IPS-18a (cell line): ENCODE results near the gene KLHDC4.

Experiments used
- H3K27ac ChIP-seq: one replicate; pipeline ENCODE4 v1.5.1; 2013; ENCODE audit warnings: low read length
- H3K27me3 ChIP-seq: one replicate; pipeline ENCODE4 v1.6.1; 2013; ENCODE audit warnings: mild to moderate bottlenecking, low read length; ENCODE audit not compliant: control insufficient read depth, insufficient read depth
- H3K36me3 ChIP-seq: one replicate; pipeline ENCODE4 v1.6.1; 2013; ENCODE audit warnings: low read depth, low read length; ENCODE audit not compliant: control insufficient read depth
- H3K4me1 ChIP-seq: one replicate; pipeline ENCODE4 v1.6.1; 2013; ENCODE audit warnings: low read depth, low read length; ENCODE audit not compliant: control insufficient read depth
- H3K4me3 ChIP-seq: one replicate; pipeline ENCODE4 v1.5.1; 2013; ENCODE audit warnings: low read length
- H3K9ac ChIP-seq: one replicate; pipeline ENCODE4 v1.6.1; 2013; ENCODE audit warnings: mild to moderate bottlenecking, low read length, moderate library complexity
- H3K9me3 ChIP-seq: one replicate; pipeline ENCODE4 v1.6.1; 2013; ENCODE audit warnings: low read depth, low read length; ENCODE audit not compliant: control insufficient read depth

The KLHDC4 gene

DNA sequence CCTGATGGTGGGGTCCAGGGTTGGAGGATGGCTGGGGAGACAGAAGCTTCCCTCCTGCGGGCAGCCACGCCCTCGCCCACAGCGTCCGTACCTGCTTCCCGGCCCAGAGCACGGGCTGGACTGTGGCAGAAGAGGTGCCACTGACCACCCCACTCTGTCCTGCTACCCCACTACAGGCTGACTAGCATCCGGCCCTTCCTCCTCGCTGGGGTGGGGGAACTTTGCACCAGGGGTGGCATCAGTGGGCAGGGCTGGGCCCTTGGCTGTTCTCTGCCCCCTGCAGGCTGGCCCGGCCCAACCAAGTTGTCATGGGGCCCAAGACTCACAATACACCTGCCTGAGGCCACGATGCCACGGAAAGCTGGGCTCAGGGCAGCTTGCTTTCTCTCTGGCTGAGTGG, 73.0 kb downstream of the KLHDC4 start:
- Histone ChIP-seq H3K4me1 (no peaks in the 10 kb centered on the region), H3K36me3 (peaks cover 27% of the 10 kb centered on the region), H3K27me3 (no peaks in the 10 kb centered on the region), H3K9ac (no peak overlapping the region), H3K4me3 (no peak overlapping the region), H3K9me3 (no peaks in the 10 kb centered on the region), H3K27ac (no peak overlapping the region)

DNA sequence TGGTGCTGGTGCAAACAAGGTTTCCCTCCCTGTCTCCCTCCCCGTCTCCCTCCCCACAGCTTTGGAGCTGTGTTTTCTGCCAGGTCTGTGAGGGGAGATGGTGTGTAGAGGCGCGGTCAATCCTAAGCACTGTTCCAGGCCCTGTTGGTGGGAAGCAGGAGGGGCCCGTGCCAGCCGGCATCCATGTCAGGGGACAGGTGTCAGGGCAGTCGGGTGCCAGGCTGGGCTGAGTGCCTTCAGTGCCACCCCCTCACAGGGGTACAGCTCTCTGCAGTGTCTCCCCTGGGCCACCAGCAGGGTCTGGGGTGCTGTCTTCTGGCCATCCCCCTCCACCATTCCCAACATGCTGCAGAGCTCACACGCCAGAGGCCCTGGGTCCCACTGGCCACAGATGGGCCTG, 73.6 kb downstream of the KLHDC4 start:
- no peak overlapping the region for H3K27ac ChIP-seq
- no peaks in the 10 kb centered on the region for H3K4me1 ChIP-seq
- no peaks in the 10 kb centered on the region for H3K27me3 ChIP-seq
- peaks cover 23% of the 10 kb centered on the region for H3K36me3 ChIP-seq
- H3K9me3 ChIP-seq = no peaks in the 10 kb centered on the region
- H3K9ac ChIP-seq = no peak overlapping the region
- H3K4me3 ChIP-seq = no peak overlapping the region

GRCh38 chr16:87691686-87692079, 74.1 kb downstream of the KLHDC4 start:
- Histone ChIP-seq H3K4me1 (no peaks in the 10 kb centered on the region), H3K36me3 (peaks cover 23% of the 10 kb centered on the region), H3K9me3 (no peaks in the 10 kb centered on the region), H3K27me3 (no peaks in the 10 kb centered on the region), H3K27ac (no peak overlapping the region), H3K4me3 (no peak overlapping the region), H3K9ac (no peak overlapping the region)

DNA sequence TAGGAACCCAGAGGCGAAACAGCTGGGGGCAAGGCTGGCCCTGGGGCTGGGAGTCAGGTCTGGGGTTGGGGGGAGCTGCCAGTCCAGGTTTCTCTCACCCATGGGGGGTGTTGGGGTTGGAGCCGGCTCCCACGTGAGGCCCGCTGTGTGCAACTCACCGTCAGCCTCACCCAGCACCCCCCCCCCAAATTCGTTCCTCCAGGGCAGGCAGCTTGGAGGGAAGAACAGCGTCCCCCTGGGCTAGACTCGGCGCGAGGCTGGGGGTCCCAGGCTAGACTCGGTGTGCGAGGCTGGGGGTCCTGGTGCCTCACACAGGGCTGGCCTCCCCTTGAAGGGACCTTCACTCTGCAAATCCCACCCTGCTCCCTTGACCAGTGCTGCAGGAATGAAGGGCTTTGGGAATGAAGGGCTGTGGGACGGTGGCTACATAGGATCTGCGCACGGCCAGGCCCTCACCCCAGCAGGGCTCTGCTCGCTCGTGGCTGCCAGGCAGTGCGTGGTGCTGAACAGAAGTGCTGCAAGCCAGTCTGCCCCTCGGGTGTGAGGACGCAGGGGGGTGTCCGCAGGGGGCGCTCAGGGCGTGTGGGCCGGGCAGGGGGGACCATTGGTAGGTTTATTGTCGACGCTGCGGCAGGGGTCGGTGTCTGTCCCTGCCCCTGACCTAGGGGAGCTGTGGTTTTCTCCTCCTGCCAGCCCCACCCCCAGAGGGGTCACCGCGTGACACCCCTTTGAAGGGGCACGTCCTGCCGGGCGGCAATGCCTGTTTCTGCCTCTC, 74.7 kb downstream of the KLHDC4 start:
- Histone ChIP-seq H3K9me3 (no peaks in the 10 kb centered on the region), H3K36me3 (peaks cover 19% of the 10 kb centered on the region), H3K27me3 (no peaks in the 10 kb centered on the region), H3K4me3 (no peak overlapping the region), H3K27ac (no peak overlapping the region), H3K9ac (no peak overlapping the region), H3K4me1 (no peaks in the 10 kb centered on the region)

- Histone ChIP-seq H3K27me3 (no peaks in the 10 kb centered on the region), H3K27ac (no peak overlapping the region), H3K9ac (no peak overlapping the region), H3K36me3 (peaks cover 8% of the 10 kb centered on the region), H3K4me3 (no peak overlapping the region), H3K9me3 (no peaks in the 10 kb centered on the region), H3K4me1 (no peaks in the 10 kb centered on the region)
These were observed 75.8 kb downstream of the KLHDC4 start for GRCh38 chr16:87689956-87690465.

DNA sequence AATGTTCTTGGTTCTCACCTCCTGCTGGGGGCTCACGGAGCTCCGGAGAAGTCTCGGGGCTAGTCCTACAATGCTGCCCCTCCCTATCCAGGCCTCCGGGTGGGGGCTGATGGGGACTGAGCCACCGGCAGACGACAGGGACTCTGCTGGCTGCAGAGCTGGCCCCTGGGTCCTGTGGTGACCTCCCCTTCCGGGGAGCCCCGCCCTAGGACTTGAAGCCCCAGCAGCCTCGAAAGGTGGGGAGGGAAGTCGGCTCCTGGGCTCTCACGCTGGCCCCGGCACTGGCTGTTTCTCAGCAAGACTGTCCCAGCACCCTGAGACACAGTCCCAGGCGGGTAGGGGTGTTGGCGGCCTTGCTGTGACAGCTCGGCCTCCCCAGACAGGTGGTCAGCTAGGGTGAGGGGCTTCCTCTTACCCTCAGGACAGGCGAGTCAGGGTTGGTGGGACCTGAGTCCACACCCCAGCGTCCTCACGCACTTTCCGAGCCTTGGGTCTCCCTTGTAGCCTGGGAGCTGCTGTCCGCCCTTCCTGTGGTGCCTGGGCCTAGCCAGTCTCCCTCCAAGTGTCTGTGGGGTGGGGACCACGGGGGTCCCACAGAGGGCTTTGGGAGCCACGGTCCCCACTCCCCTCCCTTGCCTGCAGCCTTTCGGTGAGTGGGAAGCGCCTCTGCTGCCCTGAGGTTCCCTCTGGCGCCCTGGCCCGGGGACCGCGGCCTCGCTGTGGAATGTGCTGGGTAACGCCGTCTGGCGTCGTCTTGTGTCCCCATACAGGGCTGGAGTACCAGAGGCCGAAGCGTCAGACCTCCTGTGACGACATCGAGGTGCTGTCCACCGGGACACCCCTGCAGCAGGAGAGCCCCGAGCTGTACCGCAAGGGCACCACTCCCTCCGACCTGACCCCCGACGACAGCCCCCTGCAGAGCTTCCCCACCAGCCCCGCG, 76.6 kb downstream of the KLHDC4 start:
- H3K9ac ChIP-seq = no peak overlapping the region
- no peaks in the 10 kb centered on the region for H3K9me3 ChIP-seq
- H3K27ac ChIP-seq = no peak overlapping the region
- H3K4me3 ChIP-seq = no peak overlapping the region
- H3K4me1 ChIP-seq = no peaks in the 10 kb centered on the region
- peaks cover 3% of the 10 kb centered on the region for H3K36me3 ChIP-seq
- H3K27me3 ChIP-seq = no peaks in the 10 kb centered on the region

GRCh38 chr16:87687998-87688529, 77.7 kb downstream of the KLHDC4 start:
- Histone ChIP-seq H3K27ac (no peak overlapping the region), H3K9me3 (no peaks in the 10 kb centered on the region), H3K36me3 (peaks cover 3% of the 10 kb centered on the region), H3K9ac (no peak overlapping the region), H3K4me1 (no peaks in the 10 kb centered on the region), H3K4me3 (no peak overlapping the region), H3K27me3 (no peaks in the 10 kb centered on the region)

GRCh38 chr16:87687126-87687910, 78.5 kb downstream of the KLHDC4 start:
- H3K27ac ChIP-seq = no peak overlapping the region
- H3K36me3 ChIP-seq = peaks cover 3% of the 10 kb centered on the region
- H3K27me3 ChIP-seq = no peaks in the 10 kb centered on the region
- no peaks in the 10 kb centered on the region for H3K9me3 ChIP-seq
- no peak overlapping the region for H3K4me3 ChIP-seq
- H3K4me1 ChIP-seq = no peaks in the 10 kb centered on the region
- no peak overlapping the region for H3K9ac ChIP-seq

GRCh38 chr16:87686697-87687096, 79.1 kb downstream of the KLHDC4 start:
- H3K4me1 ChIP-seq = no peaks in the 10 kb centered on the region
- H3K9me3 ChIP-seq = no peaks in the 10 kb centered on the region
- no peaks in the 10 kb centered on the region for H3K27me3 ChIP-seq

GRCh38 chr16:87685766-87686165, 80.0 kb downstream of the KLHDC4 start:
- H3K27me3 ChIP-seq = no peaks in the 10 kb centered on the region
- H3K27ac ChIP-seq = no peak overlapping the region
- H3K9me3 ChIP-seq = no peaks in the 10 kb centered on the region
- H3K4me3 ChIP-seq = no peak overlapping the region
- H3K4me1 ChIP-seq = no peaks in the 10 kb centered on the region
- no peak overlapping the region for H3K9ac ChIP-seq
- H3K36me3 ChIP-seq = peaks cover 3% of the 10 kb centered on the region

More at GRCh38 chr16:87686697-87687096, 79.1 kb downstream of the KLHDC4 start:
- no peak overlapping the region for H3K27ac ChIP-seq
- no peak overlapping the region for H3K4me3 ChIP-seq
- no peak overlapping the region for H3K9ac ChIP-seq
- peaks cover 3% of the 10 kb centered on the region for H3K36me3 ChIP-seq

DNA sequence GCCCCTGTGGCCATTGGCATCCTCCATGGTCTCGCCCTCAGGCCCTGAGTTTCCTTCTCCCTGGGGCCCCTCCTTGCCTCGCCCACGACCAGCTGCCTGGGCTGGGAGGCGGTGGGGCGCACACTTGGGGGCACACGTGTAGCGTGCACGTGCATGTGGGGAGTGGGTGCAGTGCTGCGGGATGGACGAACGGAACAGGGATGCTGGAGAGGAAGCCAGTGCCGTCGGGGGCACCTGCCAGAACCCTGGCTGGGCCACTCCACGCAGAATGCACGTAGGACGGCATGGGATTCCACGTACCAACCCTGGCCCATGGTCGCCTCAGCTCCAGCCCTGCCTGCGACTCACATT, 80.4 kb downstream of the KLHDC4 start:
- Histone ChIP-seq H3K4me1 (no peaks in the 10 kb centered on the region), H3K27ac (no peak overlapping the region), H3K9ac (no peak overlapping the region), H3K4me3 (no peak overlapping the region), H3K27me3 (no peaks in the 10 kb centered on the region), H3K9me3 (no peaks in the 10 kb centered on the region), H3K36me3 (peaks cover 3% of the 10 kb centered on the region)
